Left cardiac atrium (tissue), 4 donors: Measurements from ENCODE around the gene NR1H4. TPM values are rescaled to one million over a fixed set of nuclear protein-coding genes. Genes with fewer than 3 reads are reported as not detected.
"Not testable (repeated sequence)": the region's sequence is repeated elsewhere in the genome, so short reads cannot be mapped to it uniquely, and the experiment has no call there.

Source experiments
- ATAC-seq, 2 donors: fragments of 200-7000 bp; cut with Tn5 transposase; one replicate each; pipeline ENCODE4 v1.9.1; 2020; ENCODE audit warnings: mild to moderate bottlenecking in 2 of 2, moderate library complexity in 2 of 2
- DNase-seq: peaks from one replicate; pipeline ENCODE4 v3.0.0-alpha.2; 2020
- intact Hi-C, 2 donors: fragments of 100-400 bp; cut with DNase I; formaldehyde crosslinking; loops; one replicate each; pipeline versions ENCODE4 v1.14.1 to v1.15.1; 2022 to 2023
- long read RNA-seq: library from polyadenylated mRNA; unstranded; transcript quantifications from one replicate; pipeline ENCODE4 v2.0.0, GENCODE V29; 2021
- total RNA-seq, 2 donors: library from RNA; stranded (reverse); fragmentation: NEBNext Ultra II Directional; extraction: Animal tissue kit (Norgen Biotek cat#: 25700); gene quantifications; one replicate each; pipeline ENCODE4 v1.2.1, GENCODE V29; 2021
- donor health status: DM: no; HTN: yes; CAD: no.
- donor health status: DM: no; HTN: yes; CAD: no; lungs with severe emphysema.
- donor health status: DM: yes; HTN: yes; CAD: no.
- donor health status: Dilated cardiomyopathy.

NR1H4 gene
- total RNA-seq: not detected
- long read RNA-seq: 0 reads

DNA sequence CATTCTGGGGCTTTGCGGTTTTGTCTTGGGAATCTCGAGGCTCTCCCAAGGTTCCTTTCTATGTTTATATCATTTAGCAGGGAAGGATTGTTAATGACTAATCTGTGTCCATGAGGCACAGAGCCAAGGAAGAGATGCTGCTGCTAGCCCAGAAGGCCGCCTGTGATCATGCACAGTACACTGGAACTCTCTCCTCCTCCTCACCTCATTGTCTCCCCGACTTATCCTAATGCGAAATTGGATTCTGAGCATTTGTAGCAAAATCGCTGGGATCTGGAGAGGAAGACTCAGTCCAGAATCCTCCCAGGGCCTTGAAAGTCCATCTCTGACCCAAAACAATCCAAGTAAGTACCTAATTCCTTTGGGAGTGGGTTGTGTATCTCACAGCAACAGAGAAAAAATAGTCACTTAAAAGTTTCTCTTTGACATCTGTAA is at the start of gene NR1H4:
Gene NR1H4, plus strand, starts transcription at position 151 of the 435 bp plus-strand sequence. CDS start 19,458 bp downstream, outside the sequence.
- DNase-seq: no peak
- ATAC-seq: no peak
- intact Hi-C loops: no loop called here

DNA sequence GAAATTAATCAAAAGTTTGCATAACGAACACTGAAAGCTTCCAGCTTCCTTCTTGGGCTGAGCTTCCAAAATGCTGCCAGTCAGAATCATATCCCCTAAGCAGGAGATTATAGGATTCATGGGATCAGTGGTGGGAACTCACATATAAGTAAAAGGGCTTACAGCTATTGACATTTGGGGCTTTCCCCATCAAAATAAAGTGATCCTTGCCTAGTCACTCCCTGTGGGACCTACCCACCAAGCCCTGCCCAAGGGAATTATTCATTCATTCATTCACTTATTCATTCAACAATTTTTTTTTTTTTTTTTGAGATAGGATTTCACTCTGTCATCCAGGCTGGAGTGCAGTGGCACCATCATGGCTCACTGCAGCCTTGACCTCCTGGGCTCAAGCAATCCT is 47.5 kb upstream of the NR1H4 start:
- ATAC-seq: no peak
- no peak for DNase-seq
- intact Hi-C loops: no loop called here

DNA sequence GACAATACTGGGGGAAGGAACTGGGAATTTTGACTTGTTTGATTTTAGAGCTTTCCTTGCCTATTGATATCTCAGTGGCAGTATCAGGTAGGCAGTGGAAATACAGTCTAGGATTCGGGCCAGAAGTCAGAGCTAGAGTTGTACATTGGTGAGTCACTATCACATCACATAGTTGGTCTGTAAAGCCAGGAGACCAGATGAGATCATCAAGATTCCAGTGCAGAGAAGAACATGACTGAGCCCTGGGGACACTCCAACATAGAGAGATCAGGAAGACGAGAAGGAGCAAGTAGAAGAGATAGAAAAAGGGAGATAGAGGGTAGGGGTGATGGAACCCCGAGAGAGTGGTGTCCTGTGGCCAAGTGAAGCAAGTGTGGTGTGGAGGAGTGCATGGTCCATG is 46.6 kb upstream of the NR1H4 start:
- ATAC-seq: peak in 1 of 2 donors; percentile 26
- intact Hi-C loops: no loop called here
- no peak for DNase-seq

DNA sequence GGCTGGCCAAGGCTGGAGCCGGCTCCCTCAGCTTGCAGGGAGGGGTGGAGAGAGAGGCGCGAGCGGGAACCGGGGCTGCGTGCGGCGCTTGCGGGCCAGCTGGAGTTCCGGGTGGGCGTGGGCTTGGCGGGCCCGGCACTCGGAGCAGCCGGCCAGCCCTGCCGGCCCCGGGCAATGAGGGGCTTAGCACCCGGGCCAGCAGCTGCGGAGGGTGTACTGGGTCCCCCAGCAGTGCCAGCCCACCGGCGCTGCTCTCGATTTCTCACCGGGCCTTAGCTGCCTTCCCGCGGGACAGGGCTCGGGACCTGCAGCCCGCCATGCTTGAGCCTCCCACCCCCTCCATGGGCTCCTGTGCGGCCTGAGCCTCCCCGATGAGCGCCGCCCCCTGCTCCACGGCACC is 43.4 kb upstream of the NR1H4 start:
- ATAC-seq, DNase-seq, intact Hi-C loops: not testable (repeated sequence)

DNA sequence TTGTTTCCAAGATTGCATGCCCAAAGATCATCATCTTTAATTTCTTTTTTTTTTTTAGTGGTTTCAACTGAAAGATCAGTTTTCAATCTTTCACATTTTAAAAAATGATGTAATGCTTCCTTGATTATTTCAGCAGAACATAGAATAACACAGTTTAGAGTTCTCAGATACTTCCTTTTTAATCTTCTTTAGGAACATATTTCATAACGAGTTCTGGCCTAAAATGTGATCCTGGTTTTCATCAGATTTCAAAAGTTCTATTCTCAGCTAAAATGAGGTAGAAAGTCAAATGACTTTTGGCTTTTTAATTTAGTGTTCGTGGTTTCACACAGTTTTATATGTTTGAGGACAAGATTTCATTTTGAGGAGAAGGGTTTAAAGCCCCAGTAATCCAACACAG is 40.0 kb upstream of the NR1H4 start:
- DNase-seq (no peak), ATAC-seq (no peak)
- intact Hi-C loops: no loop called here

DNA sequence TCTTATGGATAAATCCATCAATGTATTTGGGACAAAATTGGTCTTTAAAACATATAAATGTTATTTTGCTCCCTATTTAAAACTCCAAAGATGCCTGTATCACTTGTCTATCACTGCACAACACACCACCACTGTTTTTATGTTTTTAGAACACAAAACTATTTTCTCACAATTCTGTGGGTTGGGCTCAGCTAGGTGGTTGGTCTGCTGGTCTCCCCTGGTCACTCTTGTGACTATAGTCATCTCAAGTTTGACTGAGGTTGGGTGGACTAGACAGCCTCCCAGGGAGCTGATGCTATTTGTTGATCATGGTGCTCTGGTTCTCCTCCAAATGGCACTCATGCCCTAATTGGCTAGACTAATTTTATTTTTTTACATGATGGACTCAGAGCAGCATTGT is 39.5 kb upstream of the NR1H4 start:
- intact Hi-C loops: no loop called here
- ATAC-seq (no peak), DNase-seq (no peak)

DNA sequence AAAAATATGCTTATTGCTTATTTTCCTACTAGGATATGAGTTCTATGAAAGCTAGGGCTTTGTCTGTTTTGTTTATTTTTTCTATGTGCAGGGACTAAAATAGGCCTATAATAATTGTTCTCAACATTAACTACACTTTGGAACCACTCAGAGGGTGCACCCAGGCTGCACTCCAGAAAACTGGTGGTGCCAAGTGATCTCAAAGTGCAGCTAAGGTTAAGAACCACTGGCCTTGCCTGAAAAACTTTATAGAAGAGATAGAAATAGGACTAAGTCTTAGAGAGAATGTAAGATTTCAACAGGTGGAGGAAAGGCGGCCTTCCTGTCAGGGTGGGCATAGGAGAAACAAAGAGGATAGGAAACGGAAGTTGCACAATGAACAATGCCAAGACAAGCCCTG is 37.7 kb upstream of the NR1H4 start:
- DNase-seq (no peak), ATAC-seq (no peak)
- intact Hi-C loops: no loop called here

DNA sequence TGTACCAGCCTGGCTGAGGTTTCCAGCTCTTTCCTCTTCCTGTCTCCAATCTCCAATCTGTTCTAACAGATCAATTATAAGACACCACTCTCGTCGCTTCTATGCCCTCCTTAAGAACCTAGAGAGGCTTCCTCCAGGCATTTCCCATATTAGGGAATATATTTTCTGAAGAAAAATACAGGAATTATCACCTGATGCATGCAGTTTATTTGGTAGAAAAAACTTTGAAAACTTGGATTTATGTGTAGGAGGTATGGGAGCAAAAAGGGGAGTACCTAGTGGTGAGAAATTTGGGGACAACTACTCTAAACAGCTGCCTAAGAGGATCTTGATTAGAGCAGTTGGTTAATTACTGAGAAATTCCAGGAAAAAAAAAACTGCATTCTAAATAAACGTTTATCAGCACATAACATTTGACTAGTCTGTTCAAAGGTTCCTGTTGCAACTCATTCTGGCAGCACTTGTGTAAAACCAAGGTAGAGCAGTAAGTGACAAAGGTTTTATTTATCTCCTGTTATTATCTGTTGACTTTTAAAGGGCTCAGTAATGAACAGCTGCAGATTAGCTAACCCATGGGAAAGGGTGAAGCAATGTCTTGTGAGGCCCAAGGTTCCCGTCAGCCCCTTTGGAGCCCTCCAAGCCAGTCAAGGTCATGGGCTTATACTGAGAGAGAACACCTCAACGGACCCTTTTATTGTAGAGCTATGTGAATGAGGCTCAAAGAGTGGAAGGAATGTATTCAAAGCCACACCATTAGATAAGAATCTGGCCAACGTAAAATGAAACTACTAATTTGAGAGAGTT is 36.4 kb upstream of the NR1H4 start:
- no peak for ATAC-seq
- intact Hi-C loops: no loop called here
- DNase-seq: no peak

DNA sequence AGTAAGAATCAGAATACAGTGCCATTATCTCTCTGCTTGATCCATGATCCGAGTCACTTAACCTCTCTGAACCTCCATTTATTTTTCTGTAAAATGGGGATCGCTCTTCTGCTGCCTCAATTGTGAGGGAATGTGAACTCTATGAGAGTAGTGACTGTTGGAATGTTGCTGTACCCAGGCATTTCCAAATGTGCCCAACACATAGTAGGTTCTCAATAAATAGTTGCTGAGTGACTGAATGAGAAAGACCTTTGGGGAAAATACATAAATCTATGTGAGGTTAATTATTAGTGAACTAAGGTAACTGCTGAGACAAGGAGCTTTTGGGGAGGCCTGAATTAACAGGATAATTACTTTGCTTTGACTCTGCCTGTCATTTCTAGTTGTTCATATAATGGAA is 33.9 kb upstream of the NR1H4 start:
- ATAC-seq: no peak
- DNase-seq: no peak
- intact Hi-C loops: no loop called here

DNA sequence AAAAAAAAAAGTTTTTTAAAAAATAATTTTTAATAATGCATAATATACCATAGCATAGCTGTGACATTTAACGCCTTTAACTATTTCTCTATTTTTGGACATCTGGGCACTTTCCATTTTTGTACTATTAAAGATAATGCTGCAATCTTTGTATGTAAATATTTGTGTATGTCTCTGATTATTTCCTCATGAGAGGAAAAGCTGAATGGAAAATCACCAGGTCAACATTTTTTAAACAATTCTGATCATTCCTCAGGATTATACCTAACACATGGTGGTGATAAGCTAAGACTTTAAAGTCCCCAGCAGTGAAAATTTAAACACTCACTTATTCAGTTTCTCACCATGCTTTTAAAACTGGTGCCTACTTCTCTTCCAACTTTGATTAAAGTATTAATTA is 31.3 kb upstream of the NR1H4 start:
- intact Hi-C loops: no loop called here
- no peak for DNase-seq
- no peak for ATAC-seq

DNA sequence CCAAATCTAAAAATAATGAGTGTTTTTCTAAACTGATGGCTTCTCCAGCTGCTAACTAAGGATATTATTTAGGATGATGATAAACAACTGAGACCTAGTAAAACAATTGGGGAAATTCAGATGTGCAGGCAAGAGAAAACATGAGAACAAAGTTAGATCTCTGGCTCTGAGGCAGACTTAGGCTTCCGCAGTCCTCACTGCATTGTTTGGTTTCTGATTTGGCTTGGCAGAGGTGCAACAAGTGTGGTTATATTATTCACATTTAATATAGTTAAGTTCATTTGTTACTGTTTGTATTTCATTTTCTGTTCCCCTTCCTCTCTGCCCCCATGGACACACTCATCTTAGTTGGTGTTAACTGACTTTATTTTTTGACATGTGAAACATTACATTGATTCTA is 30.2 kb upstream of the NR1H4 start:
- DNase-seq (no peak), ATAC-seq (no peak)
- intact Hi-C loops: no loop called here

DNA sequence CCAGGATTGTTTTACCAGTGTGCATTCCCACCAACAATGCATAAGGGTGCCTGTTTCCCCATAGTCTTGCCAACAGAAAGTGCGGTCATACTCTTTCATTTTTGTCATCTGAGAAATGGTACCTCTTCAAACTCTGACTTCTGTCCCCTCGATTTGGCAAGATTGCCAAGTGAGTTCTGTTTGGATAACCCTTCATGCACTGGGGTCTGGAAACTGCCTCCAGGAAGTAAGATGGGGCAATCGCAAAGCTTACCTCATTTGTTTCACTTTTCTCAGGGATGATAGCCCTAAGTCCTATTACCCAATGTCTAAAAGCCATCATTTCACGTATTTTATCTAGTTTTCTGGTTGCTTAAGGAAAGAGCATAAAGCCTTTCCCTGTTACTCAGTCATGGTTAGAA is 28.6 kb upstream of the NR1H4 start:
- ATAC-seq (no peak), DNase-seq (no peak)
- intact Hi-C loops: no loop called here

DNA sequence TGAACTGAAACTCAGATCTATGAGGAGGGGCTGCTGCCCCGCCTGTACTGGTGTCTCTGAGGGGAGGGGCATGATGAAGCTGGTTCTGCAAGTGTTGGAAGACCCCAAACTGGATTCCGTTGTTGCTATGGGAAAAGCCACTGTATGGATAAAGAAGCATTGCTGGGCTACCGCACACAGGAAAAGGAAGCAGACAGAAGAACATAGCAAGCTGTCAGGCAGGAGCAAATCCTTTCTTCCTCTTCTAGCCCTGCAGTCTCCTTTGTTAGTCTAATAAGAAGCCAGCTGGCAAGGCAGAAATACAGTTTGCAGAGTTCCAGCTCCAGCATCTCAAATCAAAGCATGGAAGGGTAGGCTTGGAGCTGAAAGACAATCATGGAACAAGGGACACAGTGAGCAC is 26.3 kb upstream of the NR1H4 start:
- no peak for DNase-seq
- intact Hi-C loops: no loop called here
- no peak for ATAC-seq

DNA sequence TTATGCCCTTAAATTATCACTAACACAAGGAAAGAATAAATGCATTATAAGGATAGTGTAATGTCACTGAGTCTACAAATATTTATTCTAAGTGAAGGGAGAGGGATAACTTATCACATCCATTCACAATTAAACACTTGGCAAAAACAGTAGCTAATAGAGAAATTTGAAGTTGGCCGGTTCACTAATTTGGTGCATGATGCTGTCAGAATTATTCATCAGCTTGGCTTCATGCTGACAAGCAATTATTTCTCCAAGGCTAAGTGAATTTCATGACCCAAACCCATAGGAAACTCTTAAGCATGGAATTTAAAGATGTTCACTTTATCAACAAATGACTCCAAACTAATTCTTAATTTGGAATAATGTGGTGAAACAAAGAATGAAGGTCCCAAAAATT is 25.0 kb upstream of the NR1H4 start:
- DNase-seq (no peak), ATAC-seq (no peak)
- intact Hi-C loops: no loop called here

DNA sequence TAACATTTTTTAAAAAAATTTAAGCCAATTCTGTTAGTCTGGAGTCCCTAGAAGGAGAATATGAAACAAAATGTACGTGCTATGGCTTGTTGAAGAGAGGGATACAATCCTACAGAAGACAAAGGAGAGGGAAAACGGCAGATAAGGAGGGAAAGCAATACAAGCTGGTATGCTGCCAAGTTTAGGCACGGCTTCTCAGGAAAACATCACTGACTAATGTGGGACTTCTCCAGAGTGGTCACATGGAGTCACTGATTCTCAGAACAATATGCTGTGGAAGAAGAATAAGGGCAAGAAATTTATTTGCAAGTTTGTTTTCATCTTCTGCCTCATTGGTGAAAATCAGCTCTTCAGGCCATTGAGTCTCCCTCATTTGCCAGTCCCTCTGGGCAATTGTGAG is 22.9 kb upstream of the NR1H4 start:
- DNase-seq (no peak), ATAC-seq (no peak)
- intact Hi-C loops: no loop called here

DNA sequence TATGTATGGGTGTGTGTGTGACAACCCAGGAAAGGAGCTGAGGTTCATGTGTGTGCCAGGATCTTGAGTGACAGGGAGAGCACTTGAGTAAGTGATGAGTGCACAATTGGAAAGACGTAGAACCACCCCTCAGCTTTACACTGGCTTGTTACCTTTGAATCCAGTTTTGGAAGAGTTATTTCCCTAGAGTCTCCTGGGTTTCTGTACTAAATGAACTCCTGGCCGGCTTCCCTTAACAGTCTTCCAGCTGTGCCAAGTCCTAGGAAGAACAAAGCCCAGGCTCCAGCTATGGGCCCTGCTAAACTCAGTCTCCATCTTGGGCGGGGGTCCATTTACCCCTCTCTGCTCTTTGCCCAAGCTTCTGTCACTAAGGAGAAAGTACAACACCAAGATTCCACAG is 19.7 kb upstream of the NR1H4 start:
- ATAC-seq: peak in 1 of 2 donors; percentile 73
- intact Hi-C loops: no loop called here
- DNase-seq: no peak

DNA sequence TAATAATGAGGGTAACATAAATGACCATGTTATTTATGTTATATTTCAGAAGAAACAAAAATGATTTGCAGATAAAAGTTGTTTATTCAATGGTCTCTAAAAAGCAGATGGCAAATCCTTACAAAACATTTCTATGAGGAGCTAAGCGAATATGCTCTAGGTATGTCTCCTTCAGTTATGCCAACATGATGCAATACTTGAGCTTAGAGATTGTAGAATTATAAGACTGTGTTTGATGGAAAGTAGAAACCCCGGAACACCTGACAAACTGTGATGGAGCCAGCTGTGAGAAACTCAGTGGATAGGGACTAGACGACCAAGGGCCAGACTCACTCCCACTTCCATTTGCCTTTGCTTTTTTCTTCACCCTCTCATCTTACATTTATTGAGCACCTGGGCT is 17.8 kb upstream of the NR1H4 start:
- ATAC-seq (no peak), DNase-seq (no peak)
- intact Hi-C loops: no loop called here

DNA sequence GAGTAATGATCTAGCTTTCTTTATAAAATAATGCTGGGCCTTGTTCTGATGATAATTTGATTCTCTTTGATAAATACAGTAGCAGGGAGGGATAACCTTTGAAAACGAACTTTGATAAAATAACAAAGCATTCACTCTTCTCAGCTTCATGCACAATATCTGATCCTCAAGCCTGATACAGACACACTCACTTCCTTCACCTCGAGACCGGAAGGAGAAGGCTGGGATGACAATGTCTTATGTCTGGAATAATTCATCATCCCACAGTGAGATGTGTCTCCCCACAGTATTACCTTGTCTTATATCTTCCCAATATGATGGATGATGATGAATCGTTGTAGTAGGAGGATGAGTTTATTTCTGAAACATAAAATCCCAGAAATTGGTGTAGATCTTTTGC is 15.5 kb upstream of the NR1H4 start:
- no peak for ATAC-seq

DNA sequence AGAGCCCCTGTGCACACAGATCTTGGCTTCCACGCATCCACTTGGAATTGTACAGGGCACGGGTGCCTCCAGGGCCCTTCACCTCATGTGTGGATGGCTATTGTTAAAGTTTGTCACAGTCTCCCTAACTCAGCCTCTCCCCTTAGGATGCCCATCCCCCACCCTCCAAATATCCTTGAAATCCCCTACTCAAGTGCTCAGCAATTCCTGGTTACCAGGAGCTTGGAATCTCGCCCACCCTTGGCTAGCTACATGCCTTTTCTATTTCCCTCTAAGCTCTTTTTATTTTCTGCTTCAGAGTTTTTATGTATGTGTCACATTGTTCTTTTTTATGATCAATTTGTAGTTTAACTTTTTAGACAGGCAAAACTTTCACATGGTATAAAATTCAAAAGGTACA is 13.0 kb upstream of the NR1H4 start:
- DNase-seq (no peak), ATAC-seq (no peak)
- intact Hi-C loops: no loop called here

More for the DNA sequence above, 15.5 kb upstream of the NR1H4 start:
- intact Hi-C loops: no loop called here
- DNase-seq: no peak

DNA sequence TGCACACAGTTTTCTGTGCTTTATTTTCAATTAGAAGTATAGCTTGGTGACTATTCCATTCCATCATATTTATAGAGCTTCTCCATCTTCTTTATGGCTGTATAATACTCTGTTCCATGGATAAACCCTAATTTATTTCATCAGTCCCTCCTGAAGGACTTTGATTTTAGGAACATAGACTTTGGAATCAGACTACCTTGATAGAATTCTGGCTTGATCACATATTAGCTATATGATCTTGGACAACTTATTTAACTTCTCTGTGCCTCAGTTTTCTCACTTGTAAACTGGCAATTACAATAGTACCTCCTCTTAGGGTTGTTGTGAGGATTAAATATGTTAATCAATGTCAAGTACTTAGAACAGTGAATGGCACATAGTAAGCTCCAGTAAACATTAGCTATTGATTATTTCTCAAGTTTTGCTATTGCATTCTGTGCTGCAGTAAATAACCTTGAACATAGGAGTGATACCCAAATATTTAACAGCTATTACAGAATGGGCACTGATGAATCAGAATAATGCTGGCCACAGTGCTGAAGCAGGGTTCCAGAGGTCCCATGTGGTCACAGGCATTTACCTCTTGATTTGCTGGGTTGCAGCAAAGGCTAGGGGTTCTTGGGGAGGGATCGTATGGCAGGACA is 12.2 kb upstream of the NR1H4 start:
- no peak for DNase-seq
- ATAC-seq: no peak
- intact Hi-C loops: no loop called here

DNA sequence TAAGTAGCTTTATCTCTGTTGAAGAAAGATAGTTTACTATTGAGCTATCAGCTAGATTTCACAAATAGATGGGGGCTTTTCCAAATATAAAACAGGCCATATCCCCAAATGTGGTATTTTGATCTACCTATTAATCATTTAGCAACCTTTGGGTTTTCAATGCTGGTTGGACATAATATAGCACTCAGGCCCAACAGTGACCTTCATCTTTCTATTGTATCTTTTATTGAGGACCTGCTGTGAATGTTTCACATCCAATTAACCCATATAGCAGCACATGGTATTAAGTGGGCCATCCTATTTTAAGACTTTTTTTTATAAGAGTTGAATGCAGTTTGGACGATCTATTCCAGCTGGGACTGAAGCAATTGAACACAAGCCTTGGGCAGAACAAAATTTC is 10.0 kb upstream of the NR1H4 start:
- ATAC-seq: no peak
- DNase-seq: no peak
- intact Hi-C loops: no loop called here
